Activated gamma-delta T cell treated with Interleukin-2 at 50 U/mL for 16 hours (primary cell): ENCODE data around the gene COX6A2.
A peak's percentile ranks its signal among the peaks of the same experiment; 100 is the strongest.
"Not testable (repeated sequence)": the region's sequence is repeated elsewhere in the genome, so short reads cannot be mapped to it uniquely, and the experiment has no call there.

Experiments used
- DNase-seq: peaks from one replicate; pipeline ENCODE4 v3.0.0-alpha.2; 2020

Gene COX6A2

GRCh38 chr16:31461921-31462804 lies 34.0 kb upstream of the COX6A2 start:
- DNase-seq: no peak

- no peak for DNase-seq
Observed at GRCh38 chr16:31461201-31461920, 33.2 kb upstream of the COX6A2 start.

DNA sequence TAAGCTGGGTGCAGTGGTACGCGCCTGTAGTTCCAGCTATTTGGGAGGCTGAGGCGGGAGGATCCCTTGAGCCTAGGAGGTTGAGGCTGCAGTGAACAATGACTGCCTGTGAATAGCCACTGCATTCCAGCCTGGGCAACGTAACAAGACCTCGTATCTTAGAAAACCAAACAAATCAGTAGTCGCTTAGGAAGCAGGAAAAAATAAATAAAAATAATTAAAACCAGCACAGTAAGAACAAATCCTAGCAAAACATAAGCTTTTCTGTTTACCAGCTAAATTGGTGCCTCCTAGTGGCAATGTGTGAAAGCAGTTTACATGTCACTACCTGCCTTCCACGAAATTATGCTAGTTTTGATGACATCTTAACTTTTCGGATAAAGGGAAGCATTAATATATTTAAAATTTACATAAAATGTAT lies 32.4 kb upstream of the COX6A2 start:
- DNase-seq: no peak

DNA sequence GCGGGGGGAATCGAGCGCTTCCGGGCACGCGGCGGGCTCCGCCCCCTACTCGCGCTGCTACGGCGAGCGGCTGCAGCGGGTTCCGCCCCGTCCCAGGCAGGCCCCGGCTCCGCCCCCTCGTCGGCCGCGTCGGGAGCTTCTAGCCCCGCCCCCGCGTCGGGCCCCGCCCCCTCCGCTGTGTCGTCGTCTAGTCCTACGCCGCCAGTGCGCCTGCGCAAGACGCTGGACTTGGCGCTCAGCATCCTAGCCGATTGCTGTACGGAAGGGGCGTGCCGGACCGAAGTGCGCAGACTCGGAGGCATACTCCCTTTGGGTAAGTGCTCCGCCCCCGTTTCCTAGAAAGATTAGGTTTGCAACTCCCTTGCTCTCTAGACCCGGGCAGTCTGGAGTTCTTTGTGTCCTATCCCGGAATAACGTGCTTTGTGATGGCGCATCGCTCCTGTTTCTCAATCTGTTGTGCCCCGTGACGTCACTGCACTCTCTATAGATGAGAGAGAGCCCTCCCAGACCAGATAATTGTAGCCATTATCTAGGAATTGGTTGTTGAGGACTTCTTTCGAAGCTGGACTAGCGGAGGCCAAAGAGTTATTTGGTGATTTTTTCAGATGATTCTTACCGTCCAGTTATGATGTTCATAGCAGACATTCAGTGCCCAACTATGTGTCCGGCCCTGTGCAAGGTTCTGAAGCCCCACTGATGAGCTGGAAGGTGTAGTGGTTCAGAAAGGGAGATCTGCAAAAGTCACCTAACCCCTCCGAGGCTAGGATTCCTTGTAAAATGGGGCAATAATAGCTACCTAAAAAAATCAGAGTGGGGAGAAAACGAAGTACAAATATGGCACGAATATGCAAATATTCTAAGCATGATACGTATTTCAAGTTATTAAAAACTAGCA lies 31.8 kb upstream of the COX6A2 start:
- DNase-seq: peak; percentile 100

DNA sequence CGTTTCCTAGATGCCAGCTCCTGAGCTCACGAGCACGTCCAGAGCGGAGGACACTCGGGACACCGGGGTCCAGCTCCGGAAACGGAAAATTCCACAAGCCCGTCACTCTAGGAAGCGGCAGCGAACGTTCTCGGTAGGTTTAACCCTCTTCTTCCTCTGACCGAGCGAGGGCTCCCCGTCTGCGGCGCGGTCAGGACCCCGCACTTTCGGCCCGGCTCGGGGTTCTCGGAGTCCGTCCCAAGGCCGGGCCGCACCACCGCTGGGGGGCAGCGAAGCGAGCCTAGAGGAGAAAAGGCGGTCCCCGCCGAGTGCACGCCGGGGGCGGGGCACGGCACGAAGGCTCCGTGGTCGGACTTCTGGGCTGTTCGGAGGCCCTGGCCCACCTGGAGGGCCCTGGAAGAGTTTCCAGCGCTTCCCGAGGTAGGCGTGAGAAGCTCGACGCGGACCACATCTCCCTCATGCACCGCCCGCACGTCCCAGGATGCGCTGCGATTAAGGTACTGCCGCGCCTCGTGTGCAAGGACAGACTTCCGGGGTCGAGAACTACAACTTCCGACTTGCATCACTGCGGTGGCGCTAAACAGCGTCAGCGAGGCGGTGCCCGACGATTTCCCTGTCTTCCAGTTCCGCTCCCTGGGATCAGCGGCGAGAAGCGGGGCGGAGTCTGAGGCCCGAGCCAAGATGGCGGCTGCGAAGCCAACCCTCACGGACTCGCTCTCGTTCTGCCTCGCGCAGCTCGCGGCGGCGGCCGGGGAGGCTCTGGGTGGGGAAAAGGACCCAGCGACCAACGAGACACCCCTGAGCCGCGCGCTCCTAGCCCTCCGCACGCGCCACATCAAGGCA lies 30.9 kb upstream of the COX6A2 start, which contains the start of gene ARMC5:
ARMC5 (plus strand) TSS at position 658 of the 843 bp plus-strand sequence; CDS start at position 682, 24 bp downstream.
- DNase-seq: peak; percentile 94

DNA sequence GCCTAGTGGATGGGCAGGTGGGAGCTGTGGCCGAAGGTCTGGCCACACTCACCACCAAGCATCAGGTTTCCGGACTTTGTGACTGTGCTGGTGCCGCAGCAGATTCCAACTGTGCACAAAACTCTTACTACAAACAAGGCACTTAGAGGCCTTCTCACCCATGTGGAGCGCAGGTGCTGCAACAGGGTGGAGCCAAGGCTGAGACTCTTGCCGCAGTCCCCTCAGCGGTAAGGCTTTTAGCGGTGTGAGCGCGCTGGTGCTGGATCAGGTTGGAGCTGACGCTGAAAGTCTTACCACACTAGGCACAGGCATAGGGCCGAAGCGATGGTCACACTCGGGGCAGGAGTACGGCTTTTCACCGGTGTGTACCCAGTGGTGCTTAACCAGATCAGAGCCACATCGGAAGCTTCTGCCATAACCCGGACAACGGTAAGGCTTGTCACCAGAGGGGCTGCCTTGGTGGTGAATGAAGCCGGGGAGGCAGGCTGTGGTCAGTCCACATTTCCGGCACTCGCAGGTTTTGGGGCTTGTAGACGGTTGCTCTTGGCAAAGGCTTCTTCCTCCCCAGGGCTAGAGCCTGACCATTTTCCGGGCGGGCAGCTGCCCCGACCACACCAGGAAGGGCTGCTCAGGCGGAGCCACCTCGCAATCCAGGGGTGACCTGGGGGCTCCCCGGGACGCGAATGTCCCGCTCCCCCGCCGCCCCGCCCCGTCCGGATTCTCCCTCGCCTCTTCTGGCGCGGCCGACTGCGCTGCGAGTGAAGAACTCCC lies 30.1 kb upstream of the COX6A2 start:
- peak; percentile 61 for DNase-seq

- no peak for DNase-seq
Observed at GRCh38 chr16:31456988-31457360, 28.8 kb upstream of the COX6A2 start.

DNA sequence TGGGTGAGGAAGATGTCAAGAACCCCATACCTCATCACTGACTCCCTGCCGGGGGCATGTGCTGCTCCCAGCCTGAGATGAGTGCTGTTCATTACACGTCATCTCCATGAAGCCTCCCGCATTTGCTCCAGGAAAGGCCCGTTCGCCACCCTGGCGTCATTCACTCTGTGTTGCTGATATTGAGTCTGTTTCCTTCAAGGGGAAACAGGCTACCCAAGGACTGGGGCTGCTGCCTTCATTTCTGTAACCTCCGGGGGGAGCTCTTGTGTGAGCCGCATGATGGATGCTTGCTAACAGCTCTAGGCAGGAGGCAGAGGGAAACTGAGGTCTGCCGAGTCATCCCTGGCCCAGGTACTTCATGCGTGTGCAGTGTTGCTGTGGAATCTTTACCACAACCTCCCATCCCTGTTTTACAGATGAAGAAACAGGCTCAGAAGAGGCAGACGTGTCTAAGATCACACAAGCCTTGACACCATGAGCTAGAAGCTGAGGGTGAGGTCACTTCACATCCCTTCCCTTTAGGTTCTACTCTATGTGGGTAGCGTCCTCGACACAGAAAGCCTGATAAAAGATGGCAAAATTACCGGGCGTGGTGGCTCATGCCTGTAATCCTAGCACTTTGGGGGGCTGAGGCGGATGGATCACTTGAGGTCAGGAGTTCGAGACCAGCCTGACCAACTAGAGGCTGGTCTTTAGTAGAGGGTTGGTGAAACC lies 27.6 kb upstream of the COX6A2 start:
- DNase-seq: no peak

- no peak for DNase-seq
Observed at GRCh38 chr16:31453255-31454204, 25.4 kb upstream of the COX6A2 start.

GRCh38 chr16:31452631-31453106 lies 24.5 kb upstream of the COX6A2 start:
- DNase-seq: no peak

DNA sequence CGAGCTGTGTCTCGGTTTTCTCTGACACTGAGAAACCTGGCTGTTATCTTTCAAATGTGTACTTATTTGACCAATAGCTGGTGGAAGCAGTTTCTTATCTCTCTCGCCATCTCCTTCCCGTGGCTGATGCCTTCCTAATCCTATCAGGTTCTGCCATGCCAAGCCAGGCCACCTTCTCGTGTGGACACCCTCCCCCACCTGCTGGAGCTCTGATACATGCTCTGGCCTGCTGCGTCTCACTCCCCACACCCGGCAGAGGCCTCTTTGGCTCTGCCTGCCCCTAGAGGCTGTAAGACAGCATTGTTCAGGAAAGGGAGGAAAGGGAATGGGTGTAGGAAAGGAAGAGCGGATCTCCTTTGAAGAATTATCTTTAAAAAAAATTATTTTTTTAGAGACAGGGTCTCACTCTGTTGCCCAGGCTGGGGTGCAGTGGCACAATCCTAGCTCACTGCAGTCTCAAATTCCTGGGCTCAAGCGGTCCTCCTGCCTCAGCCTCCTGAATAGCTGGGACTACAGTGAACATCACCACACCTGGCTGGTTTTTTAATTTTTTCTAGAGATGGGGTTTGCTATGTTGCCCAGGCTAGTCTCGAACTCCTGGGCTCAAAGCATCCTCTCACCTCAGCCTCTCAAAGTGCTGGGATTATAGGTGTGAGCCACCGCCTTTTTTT lies 23.7 kb upstream of the COX6A2 start:
- DNase-seq: no peak

GRCh38 chr16:31451201-31451600 lies 23.0 kb upstream of the COX6A2 start:
- DNase-seq: no peak

- not testable (repeated sequence) for DNase-seq
Observed at GRCh38 chr16:31445931-31446330, 17.8 kb upstream of the COX6A2 start.

DNA sequence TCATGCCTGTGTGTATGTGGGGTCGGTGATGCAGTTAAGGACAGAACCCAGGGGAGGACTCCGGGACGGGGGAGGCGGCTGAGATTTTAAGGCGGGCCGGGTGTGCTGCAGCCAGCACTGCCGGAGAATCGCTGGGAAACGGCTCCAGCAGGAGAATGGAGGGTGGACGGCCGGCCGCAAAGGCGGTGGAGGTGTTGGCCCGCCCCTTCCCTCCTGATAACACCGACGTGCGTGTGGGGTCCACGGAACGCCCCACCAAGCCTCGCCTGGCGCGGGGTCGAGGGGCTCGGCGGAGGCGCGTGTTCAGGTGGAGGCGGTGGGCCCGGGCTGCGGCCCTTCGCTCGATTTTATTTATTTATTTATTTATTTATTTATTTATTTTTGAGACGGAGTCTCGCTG lies 13.8 kb upstream of the COX6A2 start:
- DNase-seq: no peak

- DNase-seq: no peak
Observed at GRCh38 chr16:31440516-31441184, 12.5 kb upstream of the COX6A2 start.

DNA sequence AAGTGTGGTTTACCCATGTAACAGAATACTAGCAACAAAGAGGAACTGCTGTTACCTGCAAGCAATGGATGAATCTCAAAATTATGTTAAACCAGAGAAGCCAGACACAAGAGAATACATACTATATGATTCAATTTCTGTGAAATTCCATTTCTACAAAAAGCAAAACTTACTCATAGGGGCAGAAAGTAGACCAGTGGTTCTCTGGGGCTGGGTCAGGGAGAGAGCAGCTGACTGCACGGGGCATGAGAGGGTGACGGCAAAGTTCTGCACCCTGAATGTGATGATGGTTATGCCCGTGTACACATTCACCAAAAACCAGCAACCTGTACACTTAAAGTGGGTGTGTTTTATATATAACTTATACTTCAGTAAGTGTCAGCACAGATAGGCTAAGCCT lies 11.4 kb upstream of the COX6A2 start:
- no peak for DNase-seq

DNA sequence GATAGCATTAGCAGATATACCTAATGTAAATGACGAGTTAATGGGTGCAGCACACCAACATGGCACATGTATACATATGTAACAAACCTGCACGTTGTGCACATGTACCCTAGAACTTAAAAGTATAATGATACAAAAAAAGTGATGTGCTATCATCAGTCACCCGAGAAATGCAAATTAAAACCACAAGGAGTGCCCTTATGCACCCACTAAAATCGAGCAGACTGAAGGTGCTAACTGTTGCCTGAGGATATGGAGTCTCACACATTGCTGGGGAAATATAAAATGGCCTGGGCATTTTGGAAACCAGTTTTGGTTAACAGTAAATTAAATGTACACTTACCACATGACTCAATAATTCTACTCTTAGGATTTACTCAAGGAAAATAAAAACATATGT lies 10.9 kb upstream of the COX6A2 start:
- DNase-seq: not testable (repeated sequence)

GRCh38 chr16:31438414-31438813 lies 10.3 kb upstream of the COX6A2 start:
- no peak for DNase-seq
